ENCODE measurements around the gene KRT73.
"Not testable (repeated sequence)": the region's sequence is repeated elsewhere in the genome, so short reads cannot be mapped to it uniquely, and the experiment has no call there.

Gene KRT73

GRCh38 chr12:52600071-52600470 lies 18.3 kb downstream of the KRT73 start:
- DNase-seq: no peak

GRCh38 chr12:52598966-52599365 lies 19.4 kb downstream of the KRT73 start:
- DNase-seq: no peak

DNA sequence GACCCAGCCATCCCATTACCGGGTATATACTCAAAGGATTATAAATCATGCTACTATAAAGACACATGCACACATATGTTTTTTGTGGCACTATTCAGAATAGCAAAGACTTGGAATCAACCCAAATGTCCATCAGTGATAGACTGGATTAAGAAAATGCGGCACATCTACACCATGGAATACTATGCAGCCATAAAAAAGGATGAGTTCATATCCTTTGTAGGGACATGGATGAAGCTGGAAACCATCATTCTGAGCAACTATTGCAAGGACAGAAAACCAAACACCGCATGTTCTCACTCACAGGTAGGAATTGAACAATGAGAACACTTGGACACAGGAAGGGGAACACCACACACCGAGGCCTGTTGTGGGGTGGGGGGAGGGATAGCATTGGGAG lies 24.1 kb downstream of the KRT73 start:
- DNase-seq: not testable (repeated sequence)

GRCh38 chr12:52591521-52591920 lies 26.8 kb downstream of the KRT73 start:
- DNase-seq: no peak

DNA sequence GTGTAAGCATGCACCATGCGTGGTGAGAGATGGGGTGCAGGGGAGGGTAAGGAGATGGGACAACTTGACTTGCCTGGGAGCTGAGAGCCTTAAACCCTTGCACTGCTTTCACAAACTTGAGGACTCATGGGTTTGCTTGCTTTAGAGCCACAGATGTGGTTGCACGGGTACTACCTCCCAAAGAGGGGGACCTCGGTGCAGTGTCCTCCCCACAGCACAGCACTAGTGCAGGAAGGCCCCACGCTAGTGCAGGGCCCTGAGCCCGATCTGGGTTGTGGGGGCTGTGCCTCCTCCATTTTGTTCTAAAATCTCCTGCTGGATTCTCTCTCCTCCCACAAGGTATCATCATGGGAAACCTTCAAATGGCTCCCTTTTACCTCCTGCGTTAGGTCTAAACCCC lies 28.3 kb downstream of the KRT73 start:
- no peak for DNase-seq

- DNase-seq: no peak
Observed at GRCh38 chr12:52587563-52587962, 30.8 kb downstream of the KRT73 start.

GRCh38 chr12:52585946-52586345 lies 32.4 kb downstream of the KRT73 start:
- DNase-seq: peak; percentile 19

GRCh38 chr12:52585066-52585465 lies 33.3 kb downstream of the KRT73 start:
- no peak for DNase-seq

GRCh38 chr12:52584156-52584682 lies 34.1 kb downstream of the KRT73 start:
- DNase-seq: no peak

GRCh38 chr12:52582971-52583456 lies 35.3 kb downstream of the KRT73 start:
- peak; percentile 47 for DNase-seq

- DNase-seq: no peak
Observed at GRCh38 chr12:52582486-52582885, 35.9 kb downstream of the KRT73 start.

- DNase-seq: no peak
Observed at GRCh38 chr12:52581481-52581880, 36.9 kb downstream of the KRT73 start.

DNA sequence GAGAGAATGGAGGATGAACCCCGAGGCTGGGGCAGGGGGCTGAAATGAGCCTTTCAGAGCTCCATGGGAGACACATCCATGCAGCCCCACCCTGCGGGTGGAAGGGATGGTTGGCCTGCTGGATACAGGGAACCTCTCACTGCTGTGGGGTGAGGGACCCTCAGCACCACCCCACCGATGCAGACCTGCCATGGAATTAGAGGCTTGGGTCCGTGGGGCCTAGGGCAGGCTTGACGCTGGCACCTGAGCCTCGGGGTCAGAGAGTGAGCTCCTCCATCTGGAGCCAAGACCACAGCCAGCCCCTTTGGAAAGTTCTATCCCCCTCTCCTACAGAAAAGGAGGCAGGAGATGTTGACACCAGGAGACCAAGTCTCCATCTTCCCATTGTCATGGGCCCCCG lies 37.3 kb downstream of the KRT73 start:
- no peak for DNase-seq

GRCh38 chr12:52580496-52580895 lies 37.9 kb downstream of the KRT73 start:
- no peak for DNase-seq

GRCh38 chr12:52579468-52580465 lies 38.6 kb downstream of the KRT73 start:
- no peak for DNase-seq

DNA sequence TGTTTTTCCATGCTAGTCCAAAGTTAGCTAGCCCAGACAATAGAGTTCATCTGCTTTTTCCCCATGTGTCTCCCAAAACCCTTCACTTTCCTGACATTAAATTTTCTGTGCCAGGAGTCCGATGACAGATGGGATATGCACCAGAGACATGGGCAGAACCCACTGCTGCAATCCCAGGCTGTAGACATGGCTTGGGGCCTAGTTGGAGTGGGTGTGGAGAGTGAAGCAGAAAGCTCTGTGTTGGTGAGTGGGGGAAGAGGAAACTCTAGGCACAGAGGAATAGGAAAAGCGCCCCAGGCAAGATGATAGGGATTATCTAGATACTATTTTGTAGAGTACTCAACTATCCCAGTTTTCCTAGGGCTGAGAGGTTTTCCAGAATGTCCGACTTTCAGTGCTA lies 39.9 kb downstream of the KRT73 start:
- DNase-seq: no peak

- DNase-seq: no peak
Observed at GRCh38 chr12:52577316-52577715, 41.0 kb downstream of the KRT73 start.

DNA sequence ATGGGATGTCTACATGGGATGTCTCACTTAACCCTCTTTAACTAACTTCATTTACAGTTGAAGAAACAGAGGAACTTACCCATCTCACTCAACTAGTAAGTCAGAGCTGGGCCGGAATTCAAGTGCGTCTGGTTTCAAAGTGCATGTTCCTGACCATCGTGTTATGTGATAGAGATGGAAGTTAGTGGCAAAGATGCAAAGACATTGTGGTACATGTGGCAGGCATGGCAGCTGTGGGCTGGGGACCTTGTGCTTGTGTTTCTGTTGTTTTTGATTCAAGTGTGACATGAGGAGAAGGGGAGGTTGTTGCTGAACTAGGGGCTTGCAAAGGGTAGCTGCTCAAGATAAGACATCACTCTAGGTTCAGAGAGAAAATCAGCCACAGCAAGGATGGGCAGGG lies 42.4 kb downstream of the KRT73 start:
- DNase-seq: no peak

- DNase-seq: no peak
Observed at GRCh38 chr12:52575256-52575655, 43.1 kb downstream of the KRT73 start.

DNA sequence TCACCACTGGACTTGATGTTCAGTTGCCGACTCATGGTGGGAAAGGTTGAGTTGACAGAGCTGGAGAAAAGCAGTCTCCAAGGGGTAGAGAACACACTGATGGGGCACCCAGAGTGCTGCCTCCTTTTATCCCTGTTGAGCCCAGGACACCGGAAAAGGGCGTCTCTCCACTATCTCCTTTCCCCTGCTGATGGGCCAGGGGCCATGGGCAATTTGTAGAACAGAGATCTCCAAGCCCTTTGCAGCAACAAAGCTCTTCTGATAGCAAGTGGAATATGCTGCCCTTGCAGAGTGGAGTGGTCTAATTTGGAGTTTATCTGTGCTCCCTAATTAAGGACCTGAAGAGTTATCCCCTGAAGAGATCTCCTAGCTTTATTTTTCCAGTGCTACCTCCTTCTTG lies 44.6 kb downstream of the KRT73 start, which contains the start of gene KRT74:
Gene KRT74 (minus strand): TSS at position 101 of the 400 bp plus-strand sequence. CDS start 66 bp downstream, at position 35.
- no peak for DNase-seq

DNA sequence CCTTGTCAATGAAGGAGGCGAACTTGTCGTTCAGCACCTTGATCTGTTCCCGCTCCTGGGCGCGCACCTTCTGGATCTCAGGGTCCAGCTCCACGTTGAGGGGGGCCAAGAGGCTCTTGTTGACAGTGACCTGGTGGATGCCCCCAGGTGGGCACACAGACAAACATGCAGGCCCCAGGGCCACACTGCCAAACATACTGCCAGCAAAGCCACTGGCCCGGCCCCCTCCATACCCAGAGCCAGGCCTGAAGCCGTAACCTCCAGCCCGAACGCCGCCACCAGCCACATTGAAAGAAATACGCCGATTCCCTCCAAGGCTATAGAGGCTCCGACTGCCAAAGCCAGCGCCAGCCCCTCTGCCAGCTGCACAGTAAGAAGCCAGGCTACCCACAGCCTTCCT lies 45.1 kb downstream of the KRT73 start:
- DNase-seq: no peak

- DNase-seq: no peak
Observed at GRCh38 chr12:52570511-52570910, 47.8 kb downstream of the KRT73 start.

GRCh38 chr12:52568111-52568510 lies 50.2 kb downstream of the KRT73 start:
- DNase-seq: no peak

DNA sequence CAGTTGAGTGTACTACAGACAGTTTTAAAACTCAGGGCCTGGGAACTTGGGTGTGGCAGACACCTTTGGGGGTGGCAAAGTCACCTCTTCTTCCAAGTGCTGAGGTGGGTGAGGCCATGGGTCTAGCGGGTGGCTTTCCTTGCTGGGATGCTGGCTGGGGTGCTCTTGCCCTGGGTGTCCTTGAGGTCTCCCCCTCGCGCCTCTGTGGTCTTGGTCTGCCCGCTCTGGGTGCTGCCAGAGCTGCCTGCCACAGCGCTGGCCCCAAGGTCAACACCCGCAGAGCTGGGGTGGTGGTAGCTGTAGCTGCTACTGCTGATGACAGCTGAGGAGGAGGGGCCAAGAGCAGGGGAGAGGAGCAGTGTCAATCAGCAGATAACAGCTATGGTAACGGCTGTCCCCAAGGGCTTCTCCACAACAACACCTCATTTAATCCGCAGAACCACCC lies 51.5 kb downstream of the KRT73 start:
- DNase-seq: peak; percentile 11

All from stimulated activated CD4-positive, alpha-beta T cell treated with anti-CD3 and anti-CD28 coated beads, Interleukin-1b, Interleukin-23, amount 100 ng/mL, for 48 hours (primary cell).